ENCODE results near the gene QKI. TPM values are rescaled to one million over a fixed set of nuclear protein-coding genes. Genes with fewer than 3 reads are reported as not detected.

Gene QKI
- total and polyA plus RNA-seq, 10 of the 15 experiments (the other 5 are each of a cell fraction or from before 2014, with no cell fraction given) = 4.7 to 72.5 (median 38.9) TPM

- FAIRE-seq (no peak), DNase-seq (ENCODE audit: low read depth, low spot score) (no peak), ATAC-seq (no peak)
- Histone ChIP-seq H3K27me3 (replicated peaks in 1 of 2; ENCODE audit: control insufficient read depth in 2 of 2, insufficient read depth in 2 of 2, low read length in 1 of 2) (no peaks in the 10 kb centered on the region), H3K4me1 (ENCODE audit: control insufficient read depth, insufficient read depth, low read length) (no peaks in the 10 kb centered on the region), H3K4me2 (ENCODE audit: control insufficient read depth, insufficient read depth) (no peak overlapping the region), H3K36me3 (ENCODE audit: control insufficient read depth in 2 of 2, insufficient read depth in 2 of 2, low read length in 1 of 2) (no peaks in the 10 kb centered on the region), H3K79me2 (ENCODE audit: control insufficient read depth, insufficient read depth, low read length) (no peaks in the 10 kb centered on the region), H3K9ac (ENCODE audit: control insufficient read depth, insufficient read depth, low read length) (no peak overlapping the region), H3K9me3 (replicated peaks; ENCODE audit: control insufficient read depth, insufficient read depth, low read length) (no peaks in the 10 kb centered on the region; the same call in 2 of the 3 replicates), H3K4me3 (no peak overlapping the region), H4K20me1 (ENCODE audit: control insufficient read depth, insufficient read depth) (no peaks in the 10 kb centered on the region), H2AFZ (ENCODE audit: control insufficient read depth, low read depth, low read length) (no peak overlapping the region), H3K27ac (ENCODE audit: control insufficient read depth, insufficient read depth) (no peak overlapping the region)
- RAD21 ChIA-PET (ENCODE audit: unreplicated experiment) = no interaction called here
- CTCF ChIA-PET = no interaction called here
- BruUV-seq (replicated peaks) = no TSS peak
- POLR2A ChIA-PET = no interaction called here
- TF ChIP-seq GATAD2B (conservative IDR thresholded peaks at IDR 0.05; ENCODE audit: low read depth) (no peak), SMAD1 (IDR thresholded peaks at IDR 0.05; ENCODE audit: low read depth, partially characterized antibody) (no peak), IKZF1 (conservative IDR thresholded peaks at IDR 0.05) (no peak), FOXM1 (IDR thresholded peaks at IDR 0.05; ENCODE audit: low read depth, low read length) (no peak), POLR2AphosphoS5 (IDR thresholded peaks at IDR 0.05; ENCODE audit: low read length) (no peak), NFXL1 (IDR thresholded peaks at IDR 0.05; ENCODE audit: borderline replicate concordance) (no peak), HDAC2 (IDR thresholded peaks at IDR 0.05) (no peak), JUNB (IDR thresholded peaks at IDR 0.05) (no peak)
- TF ChIP-seq, protein P1, sequence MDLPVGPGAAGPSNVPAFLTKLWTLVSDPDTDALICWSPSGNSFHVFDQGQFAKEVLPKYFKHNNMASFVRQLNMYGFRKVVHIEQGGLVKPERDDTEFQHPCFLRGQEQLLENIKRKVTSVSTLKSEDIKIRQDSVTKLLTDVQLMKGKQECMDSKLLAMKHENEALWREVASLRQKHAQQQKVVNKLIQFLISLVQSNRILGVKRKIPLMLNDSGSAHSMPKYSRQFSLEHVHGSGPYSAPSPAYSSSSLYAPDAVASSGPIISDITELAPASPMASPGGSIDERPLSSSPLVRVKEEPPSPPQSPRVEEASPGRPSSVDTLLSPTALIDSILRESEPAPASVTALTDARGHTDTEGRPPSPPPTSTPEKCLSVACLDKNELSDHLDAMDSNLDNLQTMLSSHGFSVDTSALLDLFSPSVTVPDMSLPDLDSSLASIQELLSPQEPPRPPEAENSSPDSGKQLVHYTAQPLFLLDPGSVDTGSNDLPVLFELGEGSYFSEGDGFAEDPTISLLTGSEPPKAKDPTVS (IDR thresholded peaks at IDR 0.05; ENCODE audit: low read depth, low read length) = no peak
- intact Hi-C loops (cut with micrococcal nuclease; ENCODE audit: unreplicated experiment) = no loop called here
- WGBS (ENCODE audit: insufficient coverage, insufficient replicate concordance, low lambda C conversion rate, missing lambda C conversion rate) = 65% methylated on average over 6 of the region's 6 CpGs
- in situ Hi-C loops (cut with MboI) = no loop called here
- SMC1A ChIA-PET (ENCODE audit: uncharacterized antibody, unreplicated experiment) = no interaction called here
These were observed 203.0 kb downstream of the QKI start for GRCh38 chr6:163617549-163617948.
